CD14-positive monocyte (primary cell): ENCODE data around the gene SOAT2. TPM values are rescaled to one million over a fixed set of nuclear protein-coding genes. Genes with fewer than 3 reads are reported as not detected.

Experiments
- DNase-seq, 3 donors: peaks; one replicate each; pipeline ENCODE4 v3.0.0-alpha.2; 2011 to 2022
- H2AFZ ChIP-seq: 2 replicates; pipeline ENCODE4 v1.6.0; 2012; ENCODE audit warnings: mild to moderate bottlenecking, low read depth, low read length, inconsistent platforms; ENCODE audit not compliant: insufficient read depth, poor library complexity, severe bottlenecking
- H3K27ac ChIP-seq, 2 donors: 1 replicate in 1 of 2; 2 replicates in 1 of 2; pipeline ENCODE4 v1.5.1; 2012 to 2013; ENCODE audit warnings: low read length in 2 of 2, control low read depth in 1 of 2, inconsistent platforms in 1 of 2, low read depth in 1 of 2, mild to moderate bottlenecking in 1 of 2
- H3K27me3 ChIP-seq, 2 donors: one replicate each; pipeline versions ENCODE4 v1.6.0 to v1.6.1; 2011 to 2013; ENCODE audit warnings: low read length in 2 of 2; ENCODE audit not compliant: control insufficient read depth in 2 of 2, insufficient read depth in 2 of 2
- H3K36me3 ChIP-seq, 2 donors: replicated peaks in 1 of 2; 1 replicate in 1 of 2; 2 replicates in 1 of 2; pipeline versions ENCODE4 v1.5.1 to v1.6.1; 2012 to 2013; ENCODE audit warnings: low read length in 2 of 2, control low read depth in 1 of 2, inconsistent platforms in 1 of 2, mild to moderate bottlenecking in 1 of 2; ENCODE audit not compliant: insufficient read depth in 2 of 2, control insufficient read depth in 1 of 2
- H3K4me1 ChIP-seq, 2 donors: 1 replicate in 1 of 2; 2 replicates in 1 of 2; pipeline versions ENCODE4 v1.5.1 to v1.6.1; 2012 to 2013; ENCODE audit warnings: low read length in 2 of 2, control low read depth in 1 of 2, inconsistent platforms in 1 of 2, mild to moderate bottlenecking in 1 of 2, moderate library complexity in 1 of 2; ENCODE audit not compliant: insufficient read depth in 2 of 2, control insufficient read depth in 1 of 2
- H3K4me2 ChIP-seq: replicated peaks from 2 replicates; pipeline ENCODE3; 2012; ENCODE audit warnings: low read length, moderate library complexity, mild to moderate bottlenecking; ENCODE audit not compliant: poor library complexity, severe bottlenecking; ENCODE audit errors: extremely low read depth
- H3K4me3 ChIP-seq, 3 experiments: fragments of 200-600 bp in 1 of 3; sonication (generic) in 1 of 3; replicated peaks in 1 of 3; 1 replicate in 2 of 3; 2 replicates in 1 of 3; pipeline ENCODE4 v1.5.1; 2011 to 2013; ENCODE audit warnings: low read length in 3 of 3, mild to moderate bottlenecking in 3 of 3, control low read depth in 2 of 3, low read depth in 2 of 3, inconsistent platforms in 1 of 3, moderate library complexity in 1 of 3
- H3K79me2 ChIP-seq: 2 replicates; pipeline ENCODE4 v1.6.0; 2012; ENCODE audit warnings: mild to moderate bottlenecking, control low read depth, inconsistent platforms, low read length, moderate library complexity; ENCODE audit not compliant: insufficient read depth
- H3K9ac ChIP-seq: 2 replicates; pipeline ENCODE4 v1.6.0; 2017; ENCODE audit warnings: low read length, mild to moderate bottlenecking; ENCODE audit not compliant: insufficient read depth, poor library complexity, severe bottlenecking
- H3K9me3 ChIP-seq, 2 donors: replicated peaks in 1 of 2; 1 replicate in 1 of 2; 2 replicates in 1 of 2; pipeline versions ENCODE4 v1.5.1 to v1.6.1; 2012 to 2013; ENCODE audit warnings: low read length in 2 of 2, control low read depth in 1 of 2; ENCODE audit not compliant: control insufficient read depth in 1 of 2, insufficient read depth in 1 of 2
- H4K20me1 ChIP-seq: 2 replicates; pipeline ENCODE4 v1.6.0; 2012; ENCODE audit warnings: mild to moderate bottlenecking, low read length, control low read depth, moderate library complexity; ENCODE audit not compliant: insufficient read depth
- H3K27ac Mint-ChIP-seq, 7 donors: one replicate each; pipeline ENCODE4 v1.8.0; 2020; ENCODE audit warnings: mild to moderate bottlenecking in 7 of 7, mixed read lengths in 7 of 7, moderate library complexity in 6 of 7, inconsistent platforms in 2 of 7
- H3K27me3 Mint-ChIP-seq, 3 donors: one replicate each; pipeline ENCODE4 v1.8.0; 2021 to 2022; ENCODE audit warnings: low read depth in 3 of 3, mild to moderate bottlenecking in 3 of 3, mixed read lengths in 3 of 3, moderate library complexity in 3 of 3, inconsistent platforms in 1 of 3
- H3K36me3 Mint-ChIP-seq, 2 donors: one replicate each; pipeline ENCODE4 v1.8.0; 2020; ENCODE audit warnings: mixed read lengths in 2 of 2, inconsistent platforms in 1 of 2, mild to moderate bottlenecking in 1 of 2
- H3K4me1 Mint-ChIP-seq: one replicate; pipeline ENCODE4 v1.8.0; 2020; ENCODE audit warnings: mild to moderate bottlenecking, mixed read lengths
- H3K4me3 Mint-ChIP-seq, 2 donors: one replicate each; pipeline ENCODE4 v1.8.0; 2020; ENCODE audit warnings: mild to moderate bottlenecking in 2 of 2, mixed read lengths in 2 of 2, moderate library complexity in 1 of 2
- H3K9me3 Mint-ChIP-seq, 7 donors: one replicate each; pipeline ENCODE4 v1.8.0; 2020 to 2022; ENCODE audit warnings: mixed read lengths in 7 of 7, mild to moderate bottlenecking in 6 of 7, moderate library complexity in 6 of 7, inconsistent platforms in 2 of 7
- WGBS: methylation state at CpG from one replicate; pipeline ENCODE4 v1.1.5; 2013; ENCODE audit warnings: missing lambda C conversion rate; ENCODE audit not compliant: insufficient coverage; 5-methylcytosine and 5-hydroxymethylcytosine counted together
- intact Hi-C, 2 donors: fragments of 100-400 bp; cut with micrococcal nuclease; formaldehyde crosslinking; loops; one replicate each; pipeline versions ENCODE4 v1.15.0 to v1.15.1; 2023
- polyA plus RNA-seq, 3 donors: library from polyadenylated mRNA; depleted of rRNA in 1 of 3; unstranded in 2 of 3; stranded (reverse) in 1 of 3; fragments of 300-500 nt in 2 of 3; fragments of >200 nt in 1 of 3; fragmentation: Illumina TruSeq in 2 of 3; gene quantifications; 1 replicate in 2 of 3; 2 replicates in 1 of 3; pipeline ENCODE4 v1.2.3, GENCODE V29; 2012 to 2021
- TF ChIP-seq, protein P1 (sequence below): fragments of 200-600 bp; IDR thresholded peaks from one replicate; pipeline ENCODE4 v1.8.0; 2022; ENCODE audit warnings: antibody characterized with exemption, mild to moderate bottlenecking

Gene SOAT2
- polyA plus RNA-seq, 3 donors = not detected

- H3K4me3 Mint-ChIP-seq = no peak overlapping the region
- H3K27ac ChIP-seq = no peak overlapping the region
Observed at GRCh38 chr12:53170215-53170614, 66.9 kb downstream of the SOAT2 start.

GRCh38 chr12:53170876-53171724 lies 67.8 kb downstream of the SOAT2 start:
- TF ChIP-seq, protein P1, sequence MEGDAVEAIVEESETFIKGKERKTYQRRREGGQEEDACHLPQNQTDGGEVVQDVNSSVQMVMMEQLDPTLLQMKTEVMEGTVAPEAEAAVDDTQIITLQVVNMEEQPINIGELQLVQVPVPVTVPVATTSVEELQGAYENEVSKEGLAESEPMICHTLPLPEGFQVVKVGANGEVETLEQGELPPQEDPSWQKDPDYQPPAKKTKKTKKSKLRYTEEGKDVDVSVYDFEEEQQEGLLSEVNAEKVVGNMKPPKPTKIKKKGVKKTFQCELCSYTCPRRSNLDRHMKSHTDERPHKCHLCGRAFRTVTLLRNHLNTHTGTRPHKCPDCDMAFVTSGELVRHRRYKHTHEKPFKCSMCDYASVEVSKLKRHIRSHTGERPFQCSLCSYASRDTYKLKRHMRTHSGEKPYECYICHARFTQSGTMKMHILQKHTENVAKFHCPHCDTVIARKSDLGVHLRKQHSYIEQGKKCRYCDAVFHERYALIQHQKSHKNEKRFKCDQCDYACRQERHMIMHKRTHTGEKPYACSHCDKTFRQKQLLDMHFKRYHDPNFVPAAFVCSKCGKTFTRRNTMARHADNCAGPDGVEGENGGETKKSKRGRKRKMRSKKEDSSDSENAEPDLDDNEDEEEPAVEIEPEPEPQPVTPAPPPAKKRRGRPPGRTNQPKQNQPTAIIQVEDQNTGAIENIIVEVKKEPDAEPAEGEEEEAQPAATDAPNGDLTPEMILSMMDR = no peak
- Histone ChIP-seq H3K27ac (no peak overlapping the region), H3K27me3 (no peaks in the 10 kb centered on the region), H4K20me1 (no peaks in the 10 kb centered on the region), H2AFZ (no peak overlapping the region), H3K4me2 (no peak overlapping the region), H3K4me1 (no peaks in the 10 kb centered on the region), H3K79me2 (no peaks in the 10 kb centered on the region), H3K36me3 (peaks cover 6 to 31% of the 10 kb centered on the region in 2 donors), H3K9me3 (no peaks in the 10 kb centered on the region), H3K4me3 (no peak overlapping the region), H3K9ac (no peak overlapping the region)
- Mint-ChIP-seq H3K36me3 (peaks cover 39 to 42% of the 10 kb centered on the region in 2 donors), H3K4me3 (no peak overlapping the region), H3K27me3 (peaks cover 0 to 1% (median 0%) of the 10 kb centered on the region in 3 donors), H3K27ac (peak overlapping the region in 1 of 7 donors; percentile 40), H3K9me3 (no peaks in the 10 kb centered on the region), H3K4me1 (peaks cover 4% of the 10 kb centered on the region)
- no peak for DNase-seq
- WGBS = 100% methylated on average over 3 of the region's 14 CpGs
- intact Hi-C loops = no loop called here

More at GRCh38 chr12:53170215-53170614, 66.9 kb downstream of the SOAT2 start:
- no peak overlapping the region for H3K27ac Mint-ChIP-seq
- DNase-seq = no peak
- no peak overlapping the region for H3K4me3 ChIP-seq
- no peaks in the 10 kb centered on the region for H3K9me3 ChIP-seq
- H3K36me3 Mint-ChIP-seq = peaks cover 39 to 42% of the 10 kb centered on the region in 2 donors
- H3K36me3 ChIP-seq = peaks cover 6 to 31% of the 10 kb centered on the region in 2 donors
- H3K4me1 Mint-ChIP-seq = peaks cover 4% of the 10 kb centered on the region
- intact Hi-C loops = no loop called here
- no peaks in the 10 kb centered on the region for H3K4me1 ChIP-seq
- no peaks in the 10 kb centered on the region for H4K20me1 ChIP-seq
- peaks cover 0 to 1% (median 0%) of the 10 kb centered on the region in 3 donors for H3K27me3 Mint-ChIP-seq
- H3K9ac ChIP-seq = no peak overlapping the region
- no peak overlapping the region for H2AFZ ChIP-seq
- no peak overlapping the region for H3K4me2 ChIP-seq
- no peaks in the 10 kb centered on the region for H3K9me3 Mint-ChIP-seq
- WGBS = 96% methylated on average over 6 of the region's 8 CpGs
- H3K79me2 ChIP-seq = no peaks in the 10 kb centered on the region
- H3K27me3 ChIP-seq = no peaks in the 10 kb centered on the region
- TF ChIP-seq, protein P1 = no peak
